ENCODE results near the gene PTGS2.

Gene PTGS2

GRCh38 chr1:186680245-186681061, at the start of gene PTGS2:
Gene PTGS2 (minus strand): TSS chr1:186680423. CDS start chr1:186680290, 133 bp downstream.
- DNase-seq (ENCODE audit: low read depth in 2 of 2) = no peak

- no peak for DNase-seq (ENCODE audit: low read depth in 2 of 2)
Observed at GRCh38 chr1:186722711-186723309, 42.6 kb upstream of the PTGS2 start.

GRCh38 chr1:186717286-186717685, 37.1 kb upstream of the PTGS2 start:
- no peak for DNase-seq (ENCODE audit: low read depth in 2 of 2)

GRCh38 chr1:186715887-186716809, 35.9 kb upstream of the PTGS2 start:
- DNase-seq (ENCODE audit: low read depth in 2 of 2) = no peak

- no peak for DNase-seq (ENCODE audit: low read depth in 2 of 2)
Observed at GRCh38 chr1:186710696-186711095, 30.5 kb upstream of the PTGS2 start.

- DNase-seq (ENCODE audit: low read depth in 2 of 2) = no peak
Observed at GRCh38 chr1:186708694-186709097, 28.5 kb upstream of the PTGS2 start.

GRCh38 chr1:186703209-186703766, 23.1 kb upstream of the PTGS2 start:
- DNase-seq (ENCODE audit: low read depth in 2 of 2) = no peak

GRCh38 chr1:186700722-186701121, 20.5 kb upstream of the PTGS2 start:
- no peak for DNase-seq (ENCODE audit: low read depth in 2 of 2)

GRCh38 chr1:186699519-186699918, 19.3 kb upstream of the PTGS2 start:
- DNase-seq (ENCODE audit: low read depth in 2 of 2) = no peak

- DNase-seq (ENCODE audit: low read depth in 2 of 2) = no peak
Observed at GRCh38 chr1:186689907-186690306, 9.7 kb upstream of the PTGS2 start.

- no peak for DNase-seq (ENCODE audit: low read depth in 2 of 2)
Observed at GRCh38 chr1:186689376-186689775, 9.2 kb upstream of the PTGS2 start.

- no peak for DNase-seq (ENCODE audit: low read depth in 2 of 2)
Observed at GRCh38 chr1:186683652-186684410, 3.6 kb upstream of the PTGS2 start.

- DNase-seq (ENCODE audit: low read depth in 2 of 2) = no peak
Observed at GRCh38 chr1:186682736-186683135, 2.5 kb upstream of the PTGS2 start.

- DNase-seq (ENCODE audit: low read depth in 2 of 2) = no peak
Observed at GRCh38 chr1:186681801-186682200, 1.6 kb upstream of the PTGS2 start.

- no peak for DNase-seq (ENCODE audit: low read depth in 2 of 2)
Observed at GRCh38 chr1:186681121-186681520, 898 bp upstream of the PTGS2 start.

GRCh38 chr1:186679924-186680244, 339 bp downstream of the PTGS2 start:
- DNase-seq (ENCODE audit: low read depth in 2 of 2) = no peak

- no peak for DNase-seq (ENCODE audit: low read depth in 2 of 2)
Observed at GRCh38 chr1:186678155-186678554, 2.1 kb downstream of the PTGS2 start.

GRCh38 chr1:186672596-186672995, 7.6 kb downstream of the PTGS2 start:
- no peak for DNase-seq (ENCODE audit: low read depth in 2 of 2)

GRCh38 chr1:186672131-186672530, 8.1 kb downstream of the PTGS2 start:
- DNase-seq (ENCODE audit: low read depth in 2 of 2) = no peak

- DNase-seq (ENCODE audit: low read depth in 2 of 2) = no peak
Observed at GRCh38 chr1:186671136-186671825, 8.9 kb downstream of the PTGS2 start.
